Vagina (tissue), 2 donors: ENCODE measurements around the gene AGPAT1. TPM values are rescaled to one million over a fixed set of nuclear protein-coding genes. Genes with fewer than 3 reads are reported as not detected.
A peak's percentile ranks its signal among the peaks of the same experiment; 100 is the strongest.

Source experiments
- DNase-seq, 2 donors: peaks; one replicate each; pipeline ENCODE4 v3.0.0-alpha.2; 2017; ENCODE audit errors: extremely low spot score in 2 of 2
- H3K27ac ChIP-seq: fragments of 200-600 bp; sonication (generic); one replicate; pipeline ENCODE4 v1.5.1; 2019
- H3K27me3 ChIP-seq: fragments of 200-600 bp; sonication (generic); one replicate; pipeline ENCODE4 v1.5.1; 2019
- H3K36me3 ChIP-seq, 2 donors: fragments of 200-600 bp; sonication (generic); one replicate each; pipeline ENCODE4 v1.5.1; 2017 to 2019
- H3K4me1 ChIP-seq: fragments of 200-600 bp; sonication (generic); one replicate; pipeline ENCODE4 v1.5.1; 2019
- H3K4me3 ChIP-seq, 2 donors: fragments of 200-600 bp; sonication (generic); 1 replicate in 1 of 2; 2 replicates in 1 of 2; pipeline ENCODE4 v1.5.1; 2016 to 2019
- H3K9me3 ChIP-seq: fragments of 200-600 bp; sonication (generic); one replicate; pipeline ENCODE4 v1.5.1; 2019
- POLR2A ChIP-seq, 2 donors: fragments of 450-650 bp; IDR thresholded peaks; one replicate each; pipeline ENCODE4 v1.6.1; 2017; ENCODE audit warnings: antibody characterized with exemption in 2 of 2, mild to moderate bottlenecking in 2 of 2, moderate library complexity in 2 of 2
- POLR2AphosphoS5 ChIP-seq, 2 donors: sonication (generic); formaldehyde crosslinking; IDR thresholded peaks; one replicate each; pipeline ENCODE4 v1.9.0; 2017; ENCODE audit warnings: antibody characterized with exemption in 2 of 2, mild to moderate bottlenecking in 2 of 2, low read depth in 1 of 2; ENCODE audit not compliant: insufficient read depth in 1 of 2
- intact Hi-C: fragments of 100-400 bp; cut with DNase I; formaldehyde crosslinking; loops from one replicate; pipeline ENCODE4 v1.15.1; 2023
- total RNA-seq: library from RNA; depleted of rRNA; stranded (reverse); fragments of >200 nt; gene quantifications from one replicate; pipeline ENCODE4 v1.2.3, GENCODE V29; 2016
- TF ChIP-seq, protein P1 (sequence below), 3 experiments: fragments of 450-650 bp in 2 of 3; fragments of 200-600 bp in 1 of 3; sonication (generic) in 1 of 3; IDR thresholded peaks; one replicate each; pipeline ENCODE4 v1.5.1; 2017 to 2019; ENCODE audit warnings: antibody characterized with exemption in 3 of 3, mild to moderate bottlenecking in 2 of 3, moderate library complexity in 2 of 3

The AGPAT1 gene
- total RNA-seq, 1 donor from 2014 or later = 35.1 TPM

DNA sequence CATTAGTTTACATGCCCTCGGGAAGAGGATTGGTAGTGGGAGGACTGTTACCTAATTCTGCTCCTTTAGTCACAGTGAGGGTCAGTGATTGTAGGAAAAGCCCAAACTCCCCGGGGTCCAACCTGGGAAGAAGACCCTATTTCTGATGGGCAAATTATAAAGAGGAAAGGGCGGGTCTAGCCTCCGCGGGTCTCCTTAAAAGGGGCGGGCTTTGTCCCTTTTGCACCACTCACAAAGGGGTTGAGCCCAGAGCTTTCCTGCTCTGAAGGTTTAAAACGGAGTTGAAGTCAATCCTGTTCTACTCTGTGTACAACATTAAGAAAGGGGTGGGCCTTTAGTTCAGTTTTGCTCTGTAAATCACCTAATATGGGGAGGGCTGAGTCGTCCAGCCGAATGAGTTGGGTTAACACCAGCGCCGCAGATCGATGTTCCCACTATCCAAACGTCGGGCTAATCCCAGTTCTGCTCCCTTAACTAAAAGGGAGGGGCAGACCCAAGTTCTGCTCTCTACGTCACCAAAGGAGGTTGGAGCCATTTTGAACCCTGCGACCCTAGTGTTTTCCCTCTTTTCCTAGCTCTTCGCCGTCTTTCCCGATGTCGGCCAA lies 1.4 kb upstream of the AGPAT1 start:
- DNase-seq = peak in 1 of 2 donors; percentile 91
- peaks cover 0 to 10% of the 10 kb centered on the region in 2 donors for H3K36me3 ChIP-seq
- H3K4me3 ChIP-seq = peak overlapping the region; percentile 81 to 93
- no peaks in the 10 kb centered on the region for H3K27me3 ChIP-seq
- TF ChIP-seq POLR2A (IDR thresholded peaks at IDR 0.05) (peak in 1 of 2 donors; percentile 41), POLR2AphosphoS5 (IDR thresholded peaks at IDR 0.05; ENCODE audit: insufficient read depth in 1 of 2, low read depth in 1 of 2) (no peak)
- TF ChIP-seq, protein P1, sequence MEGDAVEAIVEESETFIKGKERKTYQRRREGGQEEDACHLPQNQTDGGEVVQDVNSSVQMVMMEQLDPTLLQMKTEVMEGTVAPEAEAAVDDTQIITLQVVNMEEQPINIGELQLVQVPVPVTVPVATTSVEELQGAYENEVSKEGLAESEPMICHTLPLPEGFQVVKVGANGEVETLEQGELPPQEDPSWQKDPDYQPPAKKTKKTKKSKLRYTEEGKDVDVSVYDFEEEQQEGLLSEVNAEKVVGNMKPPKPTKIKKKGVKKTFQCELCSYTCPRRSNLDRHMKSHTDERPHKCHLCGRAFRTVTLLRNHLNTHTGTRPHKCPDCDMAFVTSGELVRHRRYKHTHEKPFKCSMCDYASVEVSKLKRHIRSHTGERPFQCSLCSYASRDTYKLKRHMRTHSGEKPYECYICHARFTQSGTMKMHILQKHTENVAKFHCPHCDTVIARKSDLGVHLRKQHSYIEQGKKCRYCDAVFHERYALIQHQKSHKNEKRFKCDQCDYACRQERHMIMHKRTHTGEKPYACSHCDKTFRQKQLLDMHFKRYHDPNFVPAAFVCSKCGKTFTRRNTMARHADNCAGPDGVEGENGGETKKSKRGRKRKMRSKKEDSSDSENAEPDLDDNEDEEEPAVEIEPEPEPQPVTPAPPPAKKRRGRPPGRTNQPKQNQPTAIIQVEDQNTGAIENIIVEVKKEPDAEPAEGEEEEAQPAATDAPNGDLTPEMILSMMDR (IDR thresholded peaks at IDR 0.05) = no peak
- H3K9me3 ChIP-seq = no peaks in the 10 kb centered on the region
- intact Hi-C loops = loop anchor here (10.0 kb wide), 1 partner anchor 52 kb away; the partner anchor contains the start of gene ATF6B
- peaks cover 45% of the 10 kb centered on the region for H3K4me1 ChIP-seq
- peak overlapping the region; percentile 95 for H3K27ac ChIP-seq

DNA sequence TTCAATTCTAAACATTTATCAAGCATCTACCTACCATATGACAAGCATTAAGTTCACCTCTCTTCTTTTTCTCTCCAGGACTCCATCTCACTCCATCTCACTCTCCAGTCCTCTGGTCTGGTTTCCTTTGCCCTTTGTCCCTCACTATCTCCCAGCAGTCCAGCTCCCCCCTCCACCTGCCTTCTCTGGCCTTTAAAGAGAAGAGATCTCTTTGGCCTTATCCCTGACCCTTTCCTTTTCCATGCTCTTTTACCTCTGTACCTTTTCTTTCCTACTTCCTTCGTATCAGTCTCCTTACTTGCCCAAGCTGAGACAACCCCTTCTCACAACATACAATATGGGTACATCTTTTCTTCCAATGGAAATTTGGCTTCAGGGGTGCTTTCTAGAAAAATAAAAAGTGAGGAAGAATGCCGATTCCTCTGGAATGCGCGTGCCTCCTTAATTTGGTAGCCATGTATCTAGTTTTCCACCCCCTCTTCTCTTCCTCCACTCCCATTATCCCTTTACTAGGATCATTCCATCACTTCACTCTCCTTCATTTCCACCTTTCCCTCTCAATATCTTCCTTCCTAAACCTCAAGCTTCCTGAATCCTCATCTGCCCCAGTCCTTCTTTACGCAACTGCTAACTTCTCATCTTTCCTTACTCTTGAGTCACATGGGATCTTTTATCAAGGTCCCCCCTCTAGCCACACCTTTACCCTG lies 745 bp upstream of the AGPAT1 start:
- TF ChIP-seq, protein P1 (IDR thresholded peaks at IDR 0.05) = no peak
- TF ChIP-seq POLR2A (IDR thresholded peaks at IDR 0.05) = peak in 1 of 2 donors; percentile 7
- Histone ChIP-seq H3K27me3 (no peaks in the 10 kb centered on the region), H3K27ac (peak overlapping the region; percentile 95), H3K4me1 (peaks cover 45% of the 10 kb centered on the region), H3K4me3 (peak overlapping the region; percentile 81 to 93), H3K36me3 (peaks cover 0 to 10% of the 10 kb centered on the region in 2 donors), H3K9me3 (no peaks in the 10 kb centered on the region)
- DNase-seq = no peak
- intact Hi-C loops = loop anchor here (10.0 kb wide), 1 partner anchor 52 kb away; the partner anchor contains the start of gene ATF6B

DNA sequence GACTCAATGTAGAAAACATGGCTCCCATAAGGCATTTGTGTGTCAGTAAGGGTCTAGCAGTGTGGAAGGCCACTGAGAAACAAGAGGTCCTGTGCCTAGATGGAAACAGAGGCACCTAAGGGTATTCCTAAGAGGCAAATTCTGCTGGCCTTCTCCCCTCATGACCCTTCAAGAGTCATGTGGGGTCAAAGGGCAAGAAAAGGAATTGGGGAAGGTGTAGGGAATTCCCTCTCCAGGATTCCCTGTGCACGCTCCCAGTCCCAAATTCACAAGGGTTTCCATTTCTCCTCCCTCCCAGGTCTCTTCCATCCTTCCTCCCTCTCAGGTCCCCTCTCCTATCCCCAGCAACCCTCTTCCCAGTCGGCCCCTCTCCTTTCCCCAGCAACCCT lies 568 bp downstream of the AGPAT1 start:
- Histone ChIP-seq H3K4me3 (peak overlapping the region; percentile 81 to 93), H3K4me1 (peaks cover 45% of the 10 kb centered on the region), H3K27me3 (no peaks in the 10 kb centered on the region), H3K9me3 (no peaks in the 10 kb centered on the region), H3K36me3 (peaks cover 0 to 14% of the 10 kb centered on the region in 2 donors), H3K27ac (peak overlapping the region; percentile 95)
- TF ChIP-seq, protein P1 (IDR thresholded peaks at IDR 0.05) = no peak
- TF ChIP-seq POLR2AphosphoS5 (IDR thresholded peaks at IDR 0.05; ENCODE audit: insufficient read depth in 1 of 2, low read depth in 1 of 2) (no peak), POLR2A (IDR thresholded peaks at IDR 0.05) (no peak)
- DNase-seq = no peak
- intact Hi-C loops = loop anchor here (10.0 kb wide), 1 partner anchor 51 kb away; the partner anchor contains the start of gene ATF6B

DNA sequence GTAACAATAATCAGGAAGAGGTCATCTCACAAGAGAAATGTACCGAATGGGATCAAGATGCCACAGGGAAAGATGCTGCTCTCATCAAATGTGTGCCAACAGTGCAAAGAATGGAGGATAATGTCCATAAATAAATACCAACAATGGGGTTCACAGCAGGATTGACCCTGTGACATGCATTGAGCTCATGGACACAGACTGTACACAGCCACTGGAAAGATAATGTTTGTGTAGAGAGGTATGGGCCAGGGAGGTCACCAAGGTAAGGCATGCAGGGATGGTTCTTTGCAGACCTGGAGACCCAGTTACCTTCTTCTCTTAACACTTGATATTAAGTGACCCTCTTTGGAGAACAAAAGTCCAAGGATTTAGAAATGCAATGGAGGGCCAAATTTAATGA lies 1.5 kb downstream of the AGPAT1 start:
- intact Hi-C loops = loop anchor here (10.0 kb wide), 1 partner anchor 50 kb away; the partner anchor contains the start of gene ATF6B
- Histone ChIP-seq H3K4me3 (no peak overlapping the region), H3K27ac (no peak overlapping the region), H3K36me3 (peaks cover 0 to 18% of the 10 kb centered on the region in 2 donors), H3K9me3 (no peaks in the 10 kb centered on the region), H3K4me1 (peaks cover 38% of the 10 kb centered on the region), H3K27me3 (no peaks in the 10 kb centered on the region)
- TF ChIP-seq POLR2A (IDR thresholded peaks at IDR 0.05) (no peak), POLR2AphosphoS5 (IDR thresholded peaks at IDR 0.05; ENCODE audit: insufficient read depth in 1 of 2, low read depth in 1 of 2) (no peak)
- TF ChIP-seq, protein P1 (IDR thresholded peaks at IDR 0.05) = no peak
- DNase-seq = no peak
